HG02885 (cell line): ENCODE results near the gene ENHO.
"Not testable (repeated sequence)": the region's sequence is repeated elsewhere in the genome, so short reads cannot be mapped to it uniquely, and the experiment has no call there.

Source experiments
- ATAC-seq: cut with Tn5 transposase; IDR thresholded peaks from one replicate; pipeline ENCODE4 v1.9.1; 2021; ENCODE audit warnings: mild to moderate bottlenecking; ENCODE audit not compliant: unreplicated experiment, poor library complexity

Gene ENHO

GRCh38 chr9:34490360-34490759 lies 32.4 kb downstream of the ENHO start:
- ATAC-seq, result no peak

GRCh38 chr9:34486572-34486971 lies 36.2 kb downstream of the ENHO start:
- ATAC-seq, result no peak

- no peak for ATAC-seq
Observed at GRCh38 chr9:34485822-34486221, 37.0 kb downstream of the ENHO start.

GRCh38 chr9:34484678-34485077 lies 38.1 kb downstream of the ENHO start:
- ATAC-seq, result no peak

GRCh38 chr9:34482746-34483145 lies 40.0 kb downstream of the ENHO start:
- not testable (repeated sequence) for ATAC-seq

GRCh38 chr9:34481620-34482019 lies 41.2 kb downstream of the ENHO start:
- not testable (repeated sequence) for ATAC-seq

GRCh38 chr9:34479431-34479866 lies 43.3 kb downstream of the ENHO start:
- no peak for ATAC-seq

GRCh38 chr9:34477541-34477940 lies 45.2 kb downstream of the ENHO start:
- ATAC-seq, result no peak

GRCh38 chr9:34475097-34475496 lies 47.7 kb downstream of the ENHO start:
- ATAC-seq, result no peak
